ENCODE data around the gene RNF175. TPM values are rescaled to one million over a fixed set of nuclear protein-coding genes. Genes with fewer than 3 reads are reported as not detected.

The RNF175 gene
- total RNA-seq, 1 donor, result under 0.01 TPM

- Histone ChIP-seq H3K9me3 (ENCODE audit: low read depth, low read length) (no peaks in the 10 kb centered on the region), H3K4me3 (ENCODE audit: insufficient read depth, low read length) (no peak overlapping the region), H3K4me1 (ENCODE audit: insufficient read depth, low read length) (no peaks in the 10 kb centered on the region), H3K27ac (ENCODE audit: low read depth, low read length) (no peak overlapping the region), H4K20me1 (ENCODE audit: insufficient read depth, low read length) (no peaks in the 10 kb centered on the region), H3K36me3 (ENCODE audit: insufficient read depth, low read length) (no peaks in the 10 kb centered on the region), H3K79me2 (ENCODE audit: insufficient read depth, low read length) (no peaks in the 10 kb centered on the region), H2AFZ (ENCODE audit: low read length) (no peak overlapping the region), H3K4me2 (ENCODE audit: insufficient read depth, low read length) (no peak overlapping the region), H3K27me3 (ENCODE audit: insufficient read depth, low read length) (peaks cover 41% of the 10 kb centered on the region)
- TF ChIP-seq CTCF (IDR thresholded peaks at IDR 0.05; ENCODE audit: extremely low read depth, low read depth, low read length), result no peak
- DNase-seq (ENCODE audit: insufficient read length, low spot score, missing footprints), result no peak
These were observed 34.2 kb upstream of the RNF175 start for GRCh38 chr4:153794006-153794405.

- H4K20me1 ChIP-seq (ENCODE audit: insufficient read depth, low read length), result no peaks in the 10 kb centered on the region
- H3K27me3 ChIP-seq (ENCODE audit: insufficient read depth, low read length), result peaks cover 53% of the 10 kb centered on the region
- no peak overlapping the region for H3K4me3 ChIP-seq (ENCODE audit: insufficient read depth, low read length)
- H3K79me2 ChIP-seq (ENCODE audit: insufficient read depth, low read length), result no peaks in the 10 kb centered on the region
- H3K4me1 ChIP-seq (ENCODE audit: insufficient read depth, low read length), result no peaks in the 10 kb centered on the region
- no peaks in the 10 kb centered on the region for H3K36me3 ChIP-seq (ENCODE audit: insufficient read depth, low read length)
- peak overlapping the region; percentile 43 for H3K4me2 ChIP-seq (ENCODE audit: insufficient read depth, low read length)
- no peak overlapping the region for H3K27ac ChIP-seq (ENCODE audit: low read depth, low read length)
- no peak overlapping the region for H2AFZ ChIP-seq (ENCODE audit: low read length)
- H3K9me3 ChIP-seq (ENCODE audit: low read depth, low read length), result no peaks in the 10 kb centered on the region
- DNase-seq (ENCODE audit: insufficient read length, low spot score, missing footprints), result peak; percentile 68
- no peak for TF ChIP-seq CTCF (IDR thresholded peaks at IDR 0.05; ENCODE audit: extremely low read depth, low read depth, low read length)
These were observed 32.9 kb upstream of the RNF175 start for GRCh38 chr4:153792618-153793247.

- DNase-seq (ENCODE audit: insufficient read length, low spot score, missing footprints), result peak; percentile 77
- Histone ChIP-seq H3K27ac (ENCODE audit: low read depth, low read length) (no peak overlapping the region), H3K4me2 (ENCODE audit: insufficient read depth, low read length) (peak overlapping the region; percentile 43), H3K4me3 (ENCODE audit: insufficient read depth, low read length) (no peak overlapping the region), H3K9me3 (ENCODE audit: low read depth, low read length) (no peaks in the 10 kb centered on the region), H3K4me1 (ENCODE audit: insufficient read depth, low read length) (no peaks in the 10 kb centered on the region), H2AFZ (ENCODE audit: low read length) (no peak overlapping the region), H3K79me2 (ENCODE audit: insufficient read depth, low read length) (no peaks in the 10 kb centered on the region), H3K36me3 (ENCODE audit: insufficient read depth, low read length) (no peaks in the 10 kb centered on the region), H3K27me3 (ENCODE audit: insufficient read depth, low read length) (peaks cover 61% of the 10 kb centered on the region), H4K20me1 (ENCODE audit: insufficient read depth, low read length) (no peaks in the 10 kb centered on the region)
- TF ChIP-seq CTCF (IDR thresholded peaks at IDR 0.05; ENCODE audit: extremely low read depth, low read depth, low read length), result no peak
These were observed 32.2 kb upstream of the RNF175 start for GRCh38 chr4:153791746-153792617.

GRCh38 chr4:153790962-153791551 lies 31.2 kb upstream of the RNF175 start:
- no peak overlapping the region for H3K4me2 ChIP-seq (ENCODE audit: insufficient read depth, low read length)
- H3K4me1 ChIP-seq (ENCODE audit: insufficient read depth, low read length), result no peaks in the 10 kb centered on the region
- no peak overlapping the region for H2AFZ ChIP-seq (ENCODE audit: low read length)
- DNase-seq (ENCODE audit: insufficient read length, low spot score, missing footprints), result peak; percentile 77
- no peaks in the 10 kb centered on the region for H3K36me3 ChIP-seq (ENCODE audit: insufficient read depth, low read length)
- no peaks in the 10 kb centered on the region for H3K79me2 ChIP-seq (ENCODE audit: insufficient read depth, low read length)
- no peak overlapping the region for H3K4me3 ChIP-seq (ENCODE audit: insufficient read depth, low read length)
- H3K27me3 ChIP-seq (ENCODE audit: insufficient read depth, low read length), result peaks cover 61% of the 10 kb centered on the region
- H3K9me3 ChIP-seq (ENCODE audit: low read depth, low read length), result no peaks in the 10 kb centered on the region
- H4K20me1 ChIP-seq (ENCODE audit: insufficient read depth, low read length), result no peaks in the 10 kb centered on the region
- H3K27ac ChIP-seq (ENCODE audit: low read depth, low read length), result no peak overlapping the region
- no peak for TF ChIP-seq CTCF (IDR thresholded peaks at IDR 0.05; ENCODE audit: extremely low read depth, low read depth, low read length)
